ENCODE results near the gene SH3BP5L. TPM values are rescaled to one million over a fixed set of nuclear protein-coding genes. Genes with fewer than 3 reads are reported as not detected.

Gene SH3BP5L
- total RNA-seq, 1 donor from 2014 or later = 30.8 TPM

DNA sequence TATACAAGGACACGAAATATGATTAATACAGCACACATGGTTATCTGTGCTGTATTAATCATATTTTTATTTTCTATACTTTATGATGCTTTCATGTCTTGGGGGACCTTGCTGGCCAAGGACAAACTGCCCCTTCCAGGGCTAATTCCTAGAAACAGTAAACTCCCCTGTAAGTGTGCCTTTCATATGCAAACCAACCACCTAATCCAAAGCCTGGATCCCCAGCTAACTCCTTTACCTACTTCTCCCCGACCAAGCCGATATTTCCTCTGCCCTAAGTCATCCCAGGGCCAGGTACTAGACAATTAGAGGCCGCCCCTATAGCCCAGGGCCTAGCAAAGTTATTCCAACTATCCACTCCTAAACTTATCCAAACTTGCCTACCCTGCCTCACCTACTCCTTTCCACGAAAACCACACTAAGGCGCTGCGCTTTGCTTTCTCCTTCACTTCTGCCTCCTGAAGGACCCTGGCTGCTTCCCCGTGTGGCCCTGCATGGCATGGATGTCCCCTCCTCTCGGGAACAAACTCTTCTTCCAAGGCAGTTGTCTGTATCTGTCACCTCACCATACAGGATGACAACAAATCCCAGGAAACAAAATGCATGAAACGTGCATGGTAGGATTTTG is 10.2 kb downstream of the SH3BP5L start:
- Mint-ChIP-seq H3K36me3 (ENCODE audit: low read depth) (peaks cover 39% of the 10 kb centered on the region), H3K27me3 (ENCODE audit: low read depth) (no peaks in the 10 kb centered on the region), H3K9me3 (ENCODE audit: low read depth) (no peaks in the 10 kb centered on the region), H3K4me3 (ENCODE audit: unreplicated experiment) (no peak overlapping the region), H3K27ac (ENCODE audit: unreplicated experiment) (no peak overlapping the region), H3K4me1 (ENCODE audit: low read depth) (peaks cover 11% of the 10 kb centered on the region)
- TF ChIP-seq CTCF (IDR thresholded peaks at IDR 0.05) = no peak
- DNase-seq (ENCODE audit: low spot score) = no peak

GRCh38 chr1:248814351-248814750 is 11.4 kb downstream of the SH3BP5L start:
- H3K27me3 Mint-ChIP-seq (ENCODE audit: low read depth) = no peaks in the 10 kb centered on the region
- peaks cover 4% of the 10 kb centered on the region for H3K4me1 Mint-ChIP-seq (ENCODE audit: low read depth)
- no peak overlapping the region for H3K27ac Mint-ChIP-seq (ENCODE audit: unreplicated experiment)
- no peak for DNase-seq (ENCODE audit: low spot score)
- H3K36me3 Mint-ChIP-seq (ENCODE audit: low read depth) = peaks cover 40% of the 10 kb centered on the region
- H3K4me3 Mint-ChIP-seq (ENCODE audit: unreplicated experiment) = no peak overlapping the region
- no peak for TF ChIP-seq CTCF (IDR thresholded peaks at IDR 0.05)
- H3K9me3 Mint-ChIP-seq (ENCODE audit: low read depth) = no peaks in the 10 kb centered on the region

- H3K4me3 Mint-ChIP-seq (ENCODE audit: unreplicated experiment) = no peak overlapping the region
- TF ChIP-seq CTCF (IDR thresholded peaks at IDR 0.05) = no peak
- no peak for DNase-seq (ENCODE audit: low spot score)
- no peaks in the 10 kb centered on the region for H3K27me3 Mint-ChIP-seq (ENCODE audit: low read depth)
- no peaks in the 10 kb centered on the region for H3K9me3 Mint-ChIP-seq (ENCODE audit: low read depth)
- no peak overlapping the region for H3K27ac Mint-ChIP-seq (ENCODE audit: unreplicated experiment)
- no peaks in the 10 kb centered on the region for H3K4me1 Mint-ChIP-seq (ENCODE audit: low read depth)
- peaks cover 40% of the 10 kb centered on the region for H3K36me3 Mint-ChIP-seq (ENCODE audit: low read depth)
These were observed 12.2 kb downstream of the SH3BP5L start for GRCh38 chr1:248813546-248813945.

DNA sequence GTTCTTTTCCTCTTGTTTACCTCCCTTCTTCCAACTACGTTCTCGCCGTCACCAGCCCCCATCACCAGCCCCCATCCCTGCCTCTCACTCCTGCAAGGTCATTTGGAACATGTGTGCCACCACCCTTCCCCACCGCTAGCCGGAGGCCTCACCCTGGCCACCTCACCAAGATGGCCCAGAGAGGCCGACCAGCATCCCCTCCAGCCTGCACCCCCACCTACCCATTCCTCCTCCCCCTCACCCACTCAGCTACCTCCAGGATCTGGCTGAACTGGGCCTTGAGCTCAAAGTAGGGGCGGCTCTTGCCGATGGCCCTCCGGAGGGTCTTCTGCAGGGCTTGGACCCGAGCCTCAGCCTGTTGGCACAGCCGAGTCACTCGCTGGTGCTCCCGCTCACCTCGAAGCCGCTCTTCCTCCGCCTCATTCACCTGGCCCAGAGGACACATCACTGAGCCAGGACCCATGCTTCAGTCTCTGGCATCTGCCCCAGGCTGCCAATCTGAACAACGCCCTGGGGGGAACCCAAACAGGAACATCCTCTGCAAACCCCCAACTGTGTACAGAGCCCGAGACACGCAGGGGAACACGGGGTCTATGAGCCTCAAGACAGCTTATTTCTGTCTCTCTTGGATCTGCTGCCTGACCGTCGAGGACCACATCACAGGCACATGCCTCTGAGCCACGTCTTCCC is 12.8 kb downstream of the SH3BP5L start:
- Mint-ChIP-seq H3K4me1 (ENCODE audit: low read depth) (no peaks in the 10 kb centered on the region), H3K27ac (ENCODE audit: unreplicated experiment) (no peak overlapping the region), H3K4me3 (ENCODE audit: unreplicated experiment) (no peak overlapping the region), H3K36me3 (ENCODE audit: low read depth) (peaks cover 40% of the 10 kb centered on the region), H3K9me3 (ENCODE audit: low read depth) (no peaks in the 10 kb centered on the region), H3K27me3 (ENCODE audit: low read depth) (no peaks in the 10 kb centered on the region)
- TF ChIP-seq CTCF (IDR thresholded peaks at IDR 0.05) = no peak
- no peak for DNase-seq (ENCODE audit: low spot score)

DNA sequence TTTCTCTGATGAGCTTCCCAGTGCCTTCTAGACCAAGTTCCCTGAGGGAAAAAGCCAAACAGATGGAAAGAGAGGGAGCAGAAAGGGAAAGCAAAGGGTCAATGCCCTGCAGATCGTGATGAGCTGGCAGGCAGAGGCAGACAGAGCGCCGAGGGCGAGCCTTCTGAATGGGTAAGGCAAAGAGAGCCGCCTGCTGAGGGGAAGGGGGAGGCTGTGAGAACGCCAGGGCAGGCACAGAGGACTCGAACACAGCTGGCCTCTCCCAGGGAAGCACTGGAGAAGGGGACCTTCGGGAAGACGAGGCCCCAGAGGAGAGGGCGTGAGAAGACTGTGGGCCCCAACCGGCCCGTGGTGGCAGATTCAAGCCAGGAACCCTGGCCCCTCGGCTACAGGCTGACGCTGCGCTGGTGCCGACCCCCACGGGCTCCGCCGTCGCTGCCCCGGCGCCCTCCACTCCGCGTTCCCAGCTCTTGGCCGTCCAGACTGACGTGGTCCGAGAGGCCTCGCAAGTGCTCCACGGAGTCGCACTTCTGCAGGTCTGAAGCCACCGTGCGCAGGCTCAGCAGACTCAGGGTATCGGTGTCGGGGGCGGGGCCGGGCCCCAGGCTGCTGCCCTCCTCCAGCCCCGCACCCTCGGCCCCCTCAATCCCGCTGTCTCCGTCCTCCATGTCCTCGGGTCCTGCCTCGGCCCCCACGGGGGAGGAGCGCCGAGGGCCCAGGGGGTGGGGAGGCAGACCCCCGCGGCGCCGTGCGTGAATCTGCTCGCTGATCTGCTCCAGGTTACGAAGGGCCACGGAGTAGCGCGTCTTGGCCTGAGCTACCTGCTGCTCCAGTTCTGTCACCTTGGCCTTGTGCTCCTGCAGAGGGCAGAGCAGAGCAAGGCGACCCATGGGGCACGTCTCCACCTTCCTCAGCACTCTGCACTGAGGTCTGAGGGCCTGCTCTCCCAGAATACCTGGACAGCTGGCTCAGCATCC is 13.9 kb downstream of the SH3BP5L start:
- Mint-ChIP-seq H3K27ac (ENCODE audit: unreplicated experiment) (no peak overlapping the region), H3K4me3 (ENCODE audit: unreplicated experiment) (no peak overlapping the region), H3K27me3 (ENCODE audit: low read depth) (no peaks in the 10 kb centered on the region), H3K36me3 (ENCODE audit: low read depth) (peaks cover 40% of the 10 kb centered on the region), H3K9me3 (ENCODE audit: low read depth) (no peaks in the 10 kb centered on the region), H3K4me1 (ENCODE audit: low read depth) (no peaks in the 10 kb centered on the region)
- DNase-seq (ENCODE audit: low spot score) = no peak
- TF ChIP-seq CTCF (IDR thresholded peaks at IDR 0.05) = no peak
